ENCODE data around the gene HIVEP1.

Gene HIVEP1

DNA sequence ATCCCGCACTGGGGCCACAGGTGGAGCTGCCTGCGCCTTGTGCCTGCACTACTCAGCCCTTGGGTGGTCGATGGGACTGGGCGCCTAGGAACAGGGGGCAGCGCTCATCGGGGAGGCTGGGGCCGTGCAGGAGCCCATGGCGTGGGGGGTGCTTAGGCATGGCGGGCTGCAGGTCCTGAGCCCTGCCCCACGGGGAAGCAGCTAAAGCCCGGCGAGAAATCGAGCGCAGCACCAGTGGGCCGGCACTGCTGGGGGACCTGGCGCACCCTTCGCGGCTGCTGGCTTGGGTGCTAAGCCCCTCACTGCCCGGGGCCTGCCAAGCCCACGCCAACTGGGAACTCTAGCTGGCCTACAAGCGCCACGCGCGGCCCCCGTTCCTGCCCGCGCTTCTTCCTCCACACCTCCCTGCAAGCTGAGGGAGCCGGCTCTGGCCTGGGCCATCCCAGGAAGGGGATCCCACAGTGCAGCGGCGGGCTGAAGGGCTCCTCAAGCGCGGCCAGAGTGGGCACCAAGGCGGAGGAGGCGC is 5.8 kb downstream of the HIVEP1 start:
- DNase-seq (ENCODE audit: low read depth in 3 of 3) = no peak

DNA sequence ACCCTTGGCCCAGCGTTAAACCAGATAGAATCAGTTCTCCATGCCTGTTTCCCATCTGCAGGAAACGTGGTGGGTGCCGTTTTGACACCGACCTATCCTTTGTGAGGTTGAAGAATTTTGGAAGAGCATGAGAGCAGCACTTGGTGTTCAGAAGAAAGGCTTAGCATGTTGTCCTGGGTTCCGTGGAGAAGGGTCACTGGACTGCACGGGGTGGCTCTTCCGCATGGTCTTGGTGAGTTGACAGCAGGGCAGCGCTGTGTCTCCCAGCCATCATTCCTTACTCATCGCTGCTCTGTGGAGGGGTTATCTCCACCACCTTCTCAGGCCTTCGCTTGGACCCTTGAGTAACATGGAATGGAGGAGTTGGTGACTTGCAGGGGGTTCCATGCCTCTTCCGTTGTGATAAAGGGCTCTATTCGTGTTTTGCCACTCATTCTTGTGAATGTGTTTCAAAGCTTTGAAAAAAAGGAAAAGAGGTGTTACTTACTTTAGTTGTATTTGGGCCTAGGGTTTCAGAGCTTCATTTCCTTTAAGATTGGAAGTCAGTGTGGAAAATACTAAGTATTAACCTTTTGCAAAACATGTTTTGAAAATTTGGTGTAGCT is 8.2 kb downstream of the HIVEP1 start:
- no peak for DNase-seq (ENCODE audit: low read depth in 3 of 3)

DNA sequence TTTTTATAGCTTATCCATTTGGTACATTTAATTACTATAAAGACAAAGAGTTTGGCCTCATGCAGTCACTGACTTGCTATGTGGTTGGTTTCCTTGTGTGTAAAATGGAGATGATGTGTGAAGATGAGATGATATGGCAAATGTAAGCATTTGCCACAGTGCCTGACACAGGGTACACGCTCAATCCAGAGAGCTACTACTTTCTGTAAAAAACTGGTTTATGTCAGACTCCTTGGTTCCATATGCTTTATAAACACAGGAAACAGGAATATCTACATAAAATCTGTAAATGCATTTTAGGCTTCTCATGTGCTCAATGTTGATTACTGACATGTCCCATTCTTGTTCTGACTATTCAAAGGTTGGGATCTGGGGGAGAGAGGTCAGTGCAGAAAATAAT is 10.4 kb downstream of the HIVEP1 start:
- DNase-seq (ENCODE audit: low read depth in 3 of 3) = no peak

DNA sequence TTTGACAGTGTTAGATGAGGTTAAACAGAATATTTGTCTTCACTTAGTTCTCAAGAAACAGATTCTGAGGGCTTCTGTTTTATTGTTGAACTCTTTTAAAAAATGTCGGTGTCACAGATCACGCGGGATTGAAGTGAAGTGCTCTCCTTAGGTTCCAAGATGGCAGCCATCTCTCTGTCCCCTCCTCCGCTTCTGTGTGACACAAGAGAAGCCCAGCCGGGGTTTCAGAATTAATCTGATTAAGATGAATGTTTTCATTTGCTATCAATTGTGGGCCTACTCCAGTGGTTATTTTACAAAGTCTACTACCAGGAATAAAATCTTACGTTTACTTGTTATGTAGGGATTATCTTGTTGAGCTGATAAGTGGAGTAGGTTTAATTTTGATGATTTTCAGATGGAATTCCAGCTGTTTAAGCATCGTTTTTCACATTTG is 10.9 kb downstream of the HIVEP1 start:
- no peak for DNase-seq (ENCODE audit: low read depth in 3 of 3)

DNA sequence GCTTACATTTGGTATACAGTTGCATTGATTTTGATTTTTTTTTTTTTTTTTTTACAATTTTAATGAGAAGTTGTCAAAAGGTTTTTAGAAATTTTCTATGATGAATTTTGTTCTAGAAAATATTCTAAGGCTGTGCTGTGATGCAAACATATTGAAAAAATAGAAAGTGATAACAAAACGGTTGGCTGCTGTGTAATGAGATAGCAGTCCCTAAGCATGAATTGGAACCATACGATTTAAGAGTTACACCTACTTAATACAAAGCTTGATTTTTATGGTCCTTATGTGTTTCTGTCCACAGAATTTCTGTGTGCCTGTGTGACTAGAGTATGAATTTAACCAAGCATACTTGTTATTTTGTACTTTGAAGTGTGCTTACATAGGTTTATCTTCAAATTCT is 12.1 kb downstream of the HIVEP1 start:
- no peak for DNase-seq (ENCODE audit: low read depth in 3 of 3)

DNA sequence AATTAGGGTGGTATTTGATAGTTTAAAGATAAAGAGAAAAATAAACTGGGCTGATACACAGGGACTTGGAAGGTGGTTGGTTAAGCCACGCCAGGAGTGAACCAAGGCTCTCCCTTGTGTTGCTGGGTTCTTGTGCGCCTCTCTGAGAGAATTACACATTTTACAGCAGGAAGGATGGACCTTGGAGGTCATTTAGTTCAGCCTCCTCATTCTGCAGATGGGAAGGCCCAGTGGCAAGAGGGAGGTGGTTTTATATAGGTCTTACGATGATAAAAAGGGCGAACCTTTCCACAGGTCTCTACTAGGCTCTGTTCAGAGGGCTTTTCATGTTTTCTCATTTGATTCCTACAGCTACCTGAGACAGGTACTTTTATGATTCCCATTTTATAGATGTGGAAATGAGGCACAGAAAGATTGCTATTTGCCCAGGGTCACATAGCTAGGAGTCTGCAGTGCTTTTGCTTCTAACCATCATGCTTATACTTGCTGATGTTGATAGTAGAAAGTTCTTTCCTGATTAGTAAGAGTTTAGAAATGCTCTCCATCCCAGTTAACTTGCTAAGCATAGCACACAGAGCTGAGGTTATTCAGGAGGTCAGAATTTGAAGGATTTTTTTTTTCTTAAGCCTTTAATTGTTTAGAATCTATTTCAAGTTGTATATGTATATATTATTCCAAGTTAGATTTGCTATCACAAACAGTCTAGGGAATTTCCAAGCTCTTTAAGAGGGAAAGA is 12.8 kb downstream of the HIVEP1 start:
- no peak for DNase-seq (ENCODE audit: low read depth in 3 of 3)

DNA sequence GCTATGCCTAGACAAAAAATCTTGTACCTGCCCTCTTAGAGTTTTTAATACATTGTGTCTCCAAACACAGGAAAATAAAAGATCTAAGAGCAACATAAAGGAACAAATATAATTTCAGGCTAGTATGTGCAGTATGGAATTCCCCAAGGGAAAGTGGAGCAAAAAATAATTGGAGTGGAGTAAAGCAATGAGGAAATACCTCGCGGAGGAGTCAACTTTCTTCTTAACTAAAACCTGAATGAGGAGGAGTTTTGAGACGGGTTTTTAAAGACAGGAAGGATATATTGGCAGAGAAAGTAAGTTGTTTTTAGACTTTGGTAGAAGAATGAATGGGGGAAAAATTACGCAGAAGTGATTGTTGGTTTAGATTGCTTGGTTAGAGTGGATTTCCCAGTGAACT is 14.0 kb downstream of the HIVEP1 start:
- no peak for DNase-seq (ENCODE audit: low read depth in 3 of 3)

DNA sequence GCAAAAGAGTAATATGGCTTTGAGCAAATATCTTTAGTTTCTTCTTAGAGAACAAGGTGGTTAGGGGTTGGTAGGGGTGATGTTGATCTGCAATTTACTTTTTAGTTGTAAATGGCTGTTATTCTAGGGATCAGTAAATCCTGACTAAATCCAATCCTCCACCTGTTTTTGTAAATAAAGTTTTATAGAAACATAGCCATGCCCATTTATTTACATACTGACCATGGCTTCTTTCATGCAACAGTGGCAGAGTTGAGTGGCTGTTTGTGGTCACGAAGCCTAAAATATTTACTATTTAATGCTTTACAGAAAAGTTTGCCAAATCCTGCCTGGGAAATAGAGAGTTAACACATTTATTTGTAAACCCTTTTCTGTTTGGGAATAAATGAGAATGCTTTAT is 14.7 kb downstream of the HIVEP1 start:
- DNase-seq (ENCODE audit: low read depth in 3 of 3) = no peak

DNA sequence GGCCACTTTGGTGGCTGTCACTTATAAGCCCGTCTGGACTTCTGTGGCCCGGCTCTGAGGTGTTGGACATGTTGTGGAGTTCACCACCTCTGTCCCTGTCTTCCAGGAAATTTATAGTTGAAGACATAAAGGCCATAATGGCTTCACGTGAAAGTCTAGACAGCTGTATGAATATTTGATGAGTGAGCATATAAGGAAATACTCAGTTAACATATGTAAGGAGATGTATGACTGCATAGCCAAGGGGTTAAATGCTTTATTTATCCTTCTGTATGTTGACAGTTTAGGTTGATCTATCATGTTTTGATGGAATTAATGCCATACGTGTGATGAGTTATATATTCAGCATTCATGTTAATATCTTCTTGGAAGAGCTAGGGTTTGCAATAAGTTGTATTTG is 16.1 kb downstream of the HIVEP1 start:
- DNase-seq (ENCODE audit: low read depth in 3 of 3) = no peak

DNA sequence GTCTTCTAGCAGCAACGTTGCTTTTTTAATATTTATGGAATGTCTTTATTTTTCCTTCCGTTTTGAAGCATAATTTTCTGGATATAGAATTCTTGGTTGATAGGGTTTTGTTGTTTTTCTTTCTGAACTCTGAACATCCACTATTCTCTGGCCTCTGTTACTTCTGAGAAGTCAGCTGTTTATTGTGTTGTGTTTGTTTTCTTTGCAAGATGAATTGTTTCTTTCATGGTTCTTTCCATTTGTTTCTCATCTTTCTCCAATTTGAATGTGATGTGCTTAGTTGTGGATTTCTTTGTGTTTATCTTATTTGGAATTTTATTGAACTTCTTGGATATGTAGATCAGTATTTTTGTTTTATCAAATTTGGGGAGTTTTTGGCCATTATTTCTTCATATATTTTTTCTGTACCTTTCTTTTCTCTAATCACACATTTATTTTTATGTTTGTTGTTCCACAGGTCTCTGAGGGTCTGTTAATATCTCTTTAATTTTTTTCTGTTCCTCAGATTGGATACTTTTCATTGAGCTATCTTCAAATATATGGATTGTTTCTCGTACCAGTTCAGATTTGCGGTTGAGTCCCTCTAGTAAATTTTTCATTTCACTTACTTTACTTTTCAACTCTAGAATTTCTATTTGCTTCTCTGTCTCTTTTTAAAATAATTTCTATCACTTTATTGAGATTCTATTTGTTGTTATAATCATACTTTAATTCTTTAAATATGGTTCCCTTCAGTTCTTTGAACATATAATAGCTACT is 18.0 kb downstream of the HIVEP1 start:
- DNase-seq (ENCODE audit: low read depth in 3 of 3) = no peak

DNA sequence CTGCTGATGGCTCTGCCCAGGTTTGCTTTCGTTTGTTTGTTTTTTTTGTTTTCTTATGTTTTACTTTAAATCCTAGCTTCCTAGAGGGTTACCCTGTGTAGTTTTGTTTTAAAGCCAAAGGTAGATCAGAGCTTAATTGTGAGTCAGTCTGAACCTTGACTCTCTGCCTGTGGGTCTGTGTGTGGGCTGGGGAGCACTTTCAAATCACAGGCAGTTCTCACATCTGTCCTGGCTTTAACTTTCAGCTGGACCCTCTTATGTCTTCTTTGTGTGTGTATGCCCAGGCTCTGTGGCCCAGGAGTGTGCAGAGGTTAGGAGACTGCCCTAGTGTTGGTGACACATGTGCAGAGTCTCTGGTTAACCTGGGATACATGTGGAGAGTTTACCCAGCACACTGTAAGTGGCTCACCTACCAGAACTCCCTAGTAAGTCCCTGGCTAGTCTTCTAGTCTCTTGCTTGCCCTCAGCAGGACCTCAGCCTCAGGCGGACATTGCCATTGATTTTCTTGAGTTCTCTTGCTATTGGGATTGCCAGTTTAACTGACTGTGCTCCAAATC is 19.0 kb downstream of the HIVEP1 start:
- no peak for DNase-seq (ENCODE audit: low read depth in 3 of 3)

DNA sequence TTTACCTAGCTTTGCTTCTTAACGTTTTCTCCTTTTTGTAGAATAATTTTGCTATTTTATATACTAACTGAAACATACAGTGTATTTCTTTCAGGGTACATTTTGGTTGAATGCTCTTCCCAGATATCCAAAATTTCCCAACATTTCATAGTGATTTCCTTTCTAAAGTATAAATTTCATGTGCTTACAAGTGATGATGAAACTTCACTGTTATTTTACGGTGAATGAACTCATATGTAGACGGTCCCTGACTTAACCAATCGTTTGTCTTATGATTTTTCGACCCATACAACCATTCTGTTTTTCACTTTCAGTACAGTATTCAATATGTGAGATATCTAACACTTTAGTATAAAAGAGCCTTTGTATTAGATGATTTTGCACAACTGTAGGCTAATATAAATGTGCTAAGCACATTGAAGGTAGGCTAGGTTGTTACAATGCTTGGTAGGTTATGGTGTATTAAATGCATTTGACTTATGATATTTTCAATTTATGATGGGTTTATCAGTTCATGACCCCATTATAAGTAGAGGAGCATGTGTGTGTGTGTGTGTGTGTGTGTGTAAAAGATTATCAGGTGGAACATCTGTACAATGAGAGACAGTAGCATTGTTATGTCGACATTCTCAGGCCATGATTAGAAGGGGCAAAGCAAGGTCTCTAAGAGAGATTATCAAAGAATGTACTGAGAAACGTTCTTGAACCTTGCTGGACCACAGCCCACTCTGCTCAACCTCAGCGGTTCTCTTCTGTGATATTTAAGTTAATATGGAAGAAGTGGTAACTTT is 20.9 kb downstream of the HIVEP1 start:
- no peak for DNase-seq (ENCODE audit: low read depth in 3 of 3)

DNA sequence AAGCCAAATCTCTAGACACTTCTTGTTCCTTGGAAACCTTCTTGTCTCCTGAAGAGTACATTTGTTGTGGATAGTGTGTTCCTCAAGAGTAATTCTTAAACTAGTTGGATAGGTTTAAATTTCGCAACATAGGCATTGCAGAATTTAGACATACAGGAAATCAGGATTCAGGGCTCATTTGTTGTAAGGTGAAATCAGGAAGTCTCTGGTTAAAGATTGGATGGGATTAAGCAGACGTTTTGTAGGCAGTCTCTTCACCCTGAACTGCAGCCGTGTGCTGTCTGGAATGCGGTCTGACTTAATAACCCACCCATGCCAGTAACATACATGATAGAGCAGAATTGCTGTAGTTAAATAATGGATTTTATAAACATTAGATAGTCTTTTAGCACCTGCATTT is 21.7 kb downstream of the HIVEP1 start:
- no peak for DNase-seq (ENCODE audit: low read depth in 3 of 3)

DNA sequence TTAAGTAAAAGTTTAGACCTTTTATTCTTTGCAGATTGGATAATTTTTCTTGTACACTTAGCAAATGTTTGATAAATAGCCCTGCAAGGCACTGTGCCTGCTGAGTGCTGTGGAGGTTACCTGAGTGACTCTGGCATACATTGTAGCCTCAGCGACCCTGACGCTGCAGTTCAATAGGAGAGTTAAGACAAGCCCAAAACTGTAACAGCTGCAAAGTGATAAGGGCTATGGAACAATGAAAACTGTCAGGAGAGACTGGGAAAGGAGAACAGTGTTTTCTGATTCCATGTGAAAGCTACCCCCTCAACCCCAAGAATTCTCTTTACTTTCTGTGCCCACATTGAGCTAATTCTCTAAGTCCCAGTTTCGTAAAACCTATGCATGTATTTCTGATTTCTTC is 22.2 kb downstream of the HIVEP1 start:
- no peak for DNase-seq (ENCODE audit: low read depth in 3 of 3)

DNA sequence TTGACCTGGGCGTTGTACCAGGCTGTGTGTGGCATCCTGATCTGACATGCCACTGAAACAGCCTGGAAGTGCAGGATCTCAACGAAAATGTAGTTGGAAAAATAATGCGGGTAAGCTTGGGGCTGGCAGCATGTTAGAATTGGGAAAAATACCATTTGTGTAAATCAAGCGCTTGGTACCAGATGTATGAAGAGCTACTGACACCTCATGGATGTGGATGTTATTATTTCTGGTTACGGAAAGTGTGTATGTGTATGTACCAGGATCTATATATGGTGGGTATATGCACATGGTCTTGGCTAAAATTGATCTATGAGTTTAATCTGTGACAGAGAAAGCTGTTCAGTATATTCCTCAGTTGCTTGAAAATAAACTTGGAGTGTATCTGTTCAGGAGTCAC is 22.7 kb downstream of the HIVEP1 start:
- no peak for DNase-seq (ENCODE audit: low read depth in 3 of 3)

DNA sequence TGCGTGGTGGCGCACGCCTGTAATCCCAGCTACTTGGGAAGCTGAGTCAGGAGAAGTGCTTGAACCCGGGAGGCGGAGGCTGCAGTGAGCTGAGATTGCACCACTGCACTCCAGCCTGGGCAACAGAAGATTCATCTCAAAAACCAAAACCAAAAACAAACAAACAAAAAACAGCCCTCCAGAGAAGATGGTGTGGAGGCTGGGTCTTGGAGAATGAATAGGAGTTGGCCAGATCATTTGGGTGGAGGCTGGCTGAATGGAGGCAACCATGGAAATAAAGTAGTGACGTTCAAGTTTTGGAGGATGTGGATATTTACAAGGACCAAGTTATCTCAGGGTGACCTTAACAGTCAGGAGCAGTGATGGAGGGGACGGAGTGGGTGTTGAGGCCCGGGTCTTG is 24.7 kb downstream of the HIVEP1 start:
- DNase-seq (ENCODE audit: low read depth in 3 of 3) = no peak

DNA sequence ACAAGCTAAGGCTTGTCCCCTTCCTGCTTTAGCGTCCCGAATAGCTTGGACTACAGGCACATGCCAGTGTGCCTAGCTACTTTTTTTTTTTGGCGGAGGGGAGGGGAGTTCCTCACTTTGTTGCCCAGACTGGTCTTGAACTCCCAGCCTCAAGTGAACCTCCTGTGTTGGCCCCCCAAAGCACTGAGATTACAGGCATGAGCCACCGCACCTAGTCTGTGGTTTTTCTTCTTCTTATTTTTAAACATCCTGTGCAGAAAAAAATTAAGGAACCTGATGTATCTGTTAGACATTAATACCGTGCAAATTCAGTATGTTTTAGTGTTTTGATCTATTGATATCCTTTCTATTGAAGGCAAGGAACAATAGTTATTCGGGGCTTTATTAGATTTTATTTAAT is 25.7 kb downstream of the HIVEP1 start:
- no peak for DNase-seq (ENCODE audit: low read depth in 3 of 3)

DNA sequence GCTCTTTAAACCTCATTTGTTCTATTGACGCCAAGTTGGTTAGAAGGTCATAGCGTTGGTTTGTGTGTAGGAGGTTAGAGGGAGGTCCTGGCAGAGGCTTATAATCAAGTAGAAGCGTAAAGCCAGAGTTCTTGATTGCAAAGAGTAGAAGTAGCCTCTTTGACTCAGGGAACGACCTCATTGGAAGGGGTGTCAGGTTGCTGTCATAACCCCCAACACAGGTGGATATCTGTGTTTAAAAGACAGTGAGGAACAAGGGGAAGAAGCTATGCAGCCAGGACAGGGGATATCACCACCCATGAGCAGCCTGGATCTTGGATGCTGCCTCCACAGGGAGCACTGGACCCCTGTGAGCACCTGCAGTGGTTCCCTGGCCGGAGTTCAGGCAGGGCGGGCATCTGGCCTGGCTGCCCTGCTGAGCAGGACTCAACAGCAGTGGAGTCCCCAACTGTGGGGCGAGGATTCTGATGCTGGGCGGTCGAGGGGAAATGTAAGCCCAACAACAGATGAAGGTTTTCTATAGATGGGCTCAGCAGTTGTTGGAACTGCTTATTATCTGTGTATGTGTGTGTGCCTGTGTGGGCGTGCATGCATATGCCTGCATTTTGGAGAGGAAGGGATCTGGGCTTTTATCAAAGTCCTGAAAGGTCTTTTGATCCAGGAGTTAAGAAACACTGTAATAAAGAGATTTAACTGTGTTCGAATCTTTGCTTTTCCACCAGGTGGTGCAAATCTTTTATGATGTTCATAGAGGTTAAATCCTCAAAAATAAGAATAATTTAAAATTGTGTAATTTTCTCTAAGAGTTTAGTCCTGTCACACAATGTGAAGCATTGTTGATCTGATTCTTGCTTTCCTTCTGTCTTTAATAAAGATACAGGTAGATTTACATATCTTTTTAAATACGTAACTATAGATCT is 27.7 kb downstream of the HIVEP1 start:
- DNase-seq (ENCODE audit: low read depth in 3 of 3) = no peak

DNA sequence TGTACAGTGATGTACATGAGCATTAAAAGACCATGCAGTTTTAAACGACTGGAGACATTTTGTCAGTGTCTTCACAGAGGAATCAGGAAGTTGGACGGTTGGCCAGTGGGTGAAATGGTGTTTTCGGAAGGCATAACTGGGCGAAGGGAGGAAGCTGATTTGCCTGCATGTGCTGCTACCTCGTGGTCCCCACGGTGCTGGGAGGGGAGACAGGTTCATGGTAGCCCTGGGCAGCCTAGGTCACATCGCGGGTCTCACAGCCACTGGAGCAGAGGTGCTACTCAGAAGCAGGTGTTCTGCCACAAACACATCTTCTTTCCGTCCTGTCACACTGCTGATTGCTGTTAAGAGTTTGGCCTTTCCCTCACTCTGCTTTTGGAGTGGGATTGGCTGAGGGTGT is 35.2 kb downstream of the HIVEP1 start:
- DNase-seq (ENCODE audit: low read depth in 3 of 3) = no peak

DNA sequence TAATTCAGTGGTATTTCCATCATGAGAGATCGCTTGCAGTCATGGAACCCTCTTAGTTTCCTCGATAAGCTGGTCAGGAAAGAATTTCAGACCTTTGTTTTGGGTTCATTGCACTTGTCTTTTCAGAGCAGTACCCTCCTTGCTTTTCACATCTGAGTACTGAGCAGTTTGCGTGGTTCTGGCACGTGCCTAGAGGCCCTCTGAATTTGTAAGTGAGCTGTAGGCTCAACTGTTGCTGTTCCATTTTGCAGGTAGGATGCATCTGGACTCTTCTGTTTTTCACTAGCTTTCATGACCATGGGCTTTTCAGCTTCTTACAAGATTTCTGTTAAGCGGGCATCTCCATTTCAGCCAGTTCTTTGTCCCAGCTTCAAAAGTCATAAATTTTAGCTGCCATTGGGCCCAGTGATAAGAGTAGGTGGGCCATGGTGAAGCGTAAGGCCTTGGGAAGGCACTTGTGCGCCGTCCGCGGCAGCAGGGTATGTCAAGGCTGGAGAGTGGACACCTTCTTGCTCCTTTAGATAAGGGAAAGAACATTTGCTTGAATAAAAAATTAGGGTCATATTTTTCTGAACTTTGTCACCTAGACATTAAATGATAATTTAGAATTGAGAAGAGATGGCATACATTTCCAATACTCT is 35.8 kb downstream of the HIVEP1 start:
- no peak for DNase-seq (ENCODE audit: low read depth in 3 of 3)
